Fibroblast of lung (primary cell): ENCODE results near the gene CD68. TPM values are rescaled to one million over a fixed set of nuclear protein-coding genes. Genes with fewer than 3 reads are reported as not detected.

Experiments used
- DNase-seq, 2 donors: peaks; one replicate each; pipeline versions ENCODE4 v3.0.0 to v3.0.0-alpha.2; 2010; ENCODE audit warnings: low read depth in 2 of 2
- H2AFZ ChIP-seq: 2 replicates; pipeline ENCODE4 v1.5.1; 2012; ENCODE audit warnings: low read length, control low read depth, inconsistent platforms
- H3K27ac ChIP-seq: 2 replicates; pipeline ENCODE4 v1.5.1; 2011; ENCODE audit warnings: low read length, control low read depth; ENCODE audit not compliant: insufficient read depth
- H3K27me3 ChIP-seq: 2 replicates; pipeline ENCODE4 v1.5.1; 2011; ENCODE audit warnings: mild to moderate bottlenecking, low read length; ENCODE audit not compliant: control insufficient read depth, insufficient read depth
- H3K36me3 ChIP-seq: 2 replicates; pipeline ENCODE4 v1.5.1; 2011; ENCODE audit warnings: low read length; ENCODE audit not compliant: control insufficient read depth, insufficient read depth
- H3K4me1 ChIP-seq: 2 replicates; pipeline ENCODE4 v1.5.1; 2011; ENCODE audit warnings: low read length; ENCODE audit not compliant: control insufficient read depth, insufficient read depth; ENCODE audit errors: extremely low read depth
- H3K4me2 ChIP-seq: 2 replicates; pipeline ENCODE4 v1.5.1; 2011; ENCODE audit warnings: low read length, control low read depth; ENCODE audit not compliant: insufficient read depth; ENCODE audit errors: extremely low read depth
- H3K4me3 ChIP-seq, 4 experiments: fragments of 200-600 bp in 1 of 4; sonication (generic) in 1 of 4; replicated peaks in 1 of 4; 2 replicates each; pipeline ENCODE4 v1.5.1; 2011 to 2016; ENCODE audit warnings: low read length in 4 of 4, low read depth in 3 of 4, mild to moderate bottlenecking in 3 of 4, control low read depth in 2 of 4, inconsistent platforms in 1 of 4, mixed read lengths in 1 of 4; ENCODE audit not compliant: insufficient read depth in 1 of 4; ENCODE audit errors: control extremely low read depth in 1 of 4
- H3K79me2 ChIP-seq: 2 replicates; pipeline ENCODE4 v1.5.1; 2012; ENCODE audit warnings: mild to moderate bottlenecking, low read length, inconsistent platforms; ENCODE audit not compliant: control insufficient read depth, insufficient read depth
- H3K9ac ChIP-seq: 2 replicates; pipeline ENCODE4 v1.5.1; 2011; ENCODE audit warnings: mild to moderate bottlenecking, low read length, control low read depth; ENCODE audit not compliant: insufficient read depth
- H3K9me3 ChIP-seq: 2 replicates; pipeline ENCODE4 v1.5.1; 2012; ENCODE audit warnings: low read depth, low read length; ENCODE audit not compliant: control insufficient read depth, insufficient read depth
- H4K20me1 ChIP-seq: 2 replicates; pipeline ENCODE4 v1.5.1; 2011; ENCODE audit warnings: low read length; ENCODE audit not compliant: control insufficient read depth, insufficient read depth; ENCODE audit errors: extremely low read depth
- EZH2 ChIP-seq: IDR thresholded peaks from 2 replicates; pipeline ENCODE4 v1.5.1; 2012; ENCODE audit warnings: low read length, control low read depth, mild to moderate bottlenecking; ENCODE audit errors: missing control alignments
- polyA plus RNA-seq, 2 donors: library from polyadenylated mRNA; depleted of rRNA in 1 of 2; stranded (reverse) in 1 of 2; unstranded in 1 of 2; fragments of >200 nt; gene quantifications; 2 replicates each; pipeline ENCODE4 v1.2.1, GENCODE V29; 2011 to 2012; ENCODE audit warnings: missing spikeins in 1 of 2
- total RNA-seq: library from RNA; depleted of rRNA; stranded (reverse); fragments of >200 nt; gene quantifications from 2 replicates; pipeline ENCODE4 v1.2.1, GENCODE V29; 2014
- TF ChIP-seq, protein P1 (sequence below), 2 donors: IDR thresholded peaks in 1 of 2; conservative IDR thresholded peaks in 1 of 2; 1 replicate in 1 of 2; 2 replicates in 1 of 2; pipeline ENCODE4 v1.5.1; 2011 to 2012; ENCODE audit warnings: low read length in 2 of 2, control low read depth in 1 of 2, inconsistent platforms in 1 of 2, low read depth in 1 of 2, mild to moderate bottlenecking in 1 of 2

Gene CD68
- total and polyA plus RNA-seq, 2 donors (not counting 1 experiment from before 2014, with no cell fraction given) = 29.4 to 90.4 TPM

DNA sequence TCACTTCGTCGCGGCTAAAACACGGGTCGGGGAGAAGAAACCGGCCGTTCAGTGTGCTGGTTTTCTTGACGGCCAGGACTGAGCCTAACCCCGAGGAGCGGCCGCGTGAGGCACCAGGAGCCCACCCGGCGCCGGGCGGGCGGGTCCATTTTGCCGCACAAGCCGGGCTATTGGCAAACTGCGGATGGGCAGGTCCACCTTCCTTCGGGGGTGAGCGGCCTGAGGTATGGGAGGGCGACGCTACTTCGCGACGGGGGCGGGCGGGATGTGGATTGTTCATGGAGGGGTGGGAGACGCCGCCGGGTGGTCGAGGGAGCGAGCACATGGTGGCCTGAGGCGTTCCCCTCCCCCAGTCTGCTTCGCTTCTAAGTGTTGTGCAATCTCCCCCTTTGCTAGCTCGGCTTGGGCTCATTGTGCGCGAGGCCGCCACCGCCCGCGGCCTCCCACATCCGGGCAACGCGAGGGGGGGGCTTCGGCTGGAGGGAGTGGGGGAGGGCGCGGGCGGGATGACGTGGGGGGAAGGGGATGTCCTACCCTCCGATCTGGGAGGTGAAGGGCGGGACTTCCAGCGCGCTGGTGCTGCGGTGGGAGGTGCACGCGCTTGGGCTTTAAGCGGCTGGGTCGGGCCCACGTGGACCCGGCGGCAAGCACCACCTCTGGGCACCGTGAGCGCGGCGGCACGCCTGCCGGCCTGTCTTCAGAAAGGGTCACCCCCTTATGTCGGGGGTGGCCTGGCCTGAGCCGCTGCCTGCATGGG, 5.9 kb upstream of the CD68 start:
- peak overlapping the region; percentile 100 for H3K4me2 ChIP-seq
- TF ChIP-seq, protein P1, sequence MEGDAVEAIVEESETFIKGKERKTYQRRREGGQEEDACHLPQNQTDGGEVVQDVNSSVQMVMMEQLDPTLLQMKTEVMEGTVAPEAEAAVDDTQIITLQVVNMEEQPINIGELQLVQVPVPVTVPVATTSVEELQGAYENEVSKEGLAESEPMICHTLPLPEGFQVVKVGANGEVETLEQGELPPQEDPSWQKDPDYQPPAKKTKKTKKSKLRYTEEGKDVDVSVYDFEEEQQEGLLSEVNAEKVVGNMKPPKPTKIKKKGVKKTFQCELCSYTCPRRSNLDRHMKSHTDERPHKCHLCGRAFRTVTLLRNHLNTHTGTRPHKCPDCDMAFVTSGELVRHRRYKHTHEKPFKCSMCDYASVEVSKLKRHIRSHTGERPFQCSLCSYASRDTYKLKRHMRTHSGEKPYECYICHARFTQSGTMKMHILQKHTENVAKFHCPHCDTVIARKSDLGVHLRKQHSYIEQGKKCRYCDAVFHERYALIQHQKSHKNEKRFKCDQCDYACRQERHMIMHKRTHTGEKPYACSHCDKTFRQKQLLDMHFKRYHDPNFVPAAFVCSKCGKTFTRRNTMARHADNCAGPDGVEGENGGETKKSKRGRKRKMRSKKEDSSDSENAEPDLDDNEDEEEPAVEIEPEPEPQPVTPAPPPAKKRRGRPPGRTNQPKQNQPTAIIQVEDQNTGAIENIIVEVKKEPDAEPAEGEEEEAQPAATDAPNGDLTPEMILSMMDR (conservative IDR thresholded peaks at IDR 0.05 in 1 of 2, IDR thresholded peaks at IDR 0.05 in 1 of 2; ENCODE audit: low read depth in 1 of 2, low read length in 2 of 2) = no peak
- no peak for TF ChIP-seq EZH2
- H3K9me3 ChIP-seq = no peaks in the 10 kb centered on the region
- H3K36me3 ChIP-seq = peaks cover 45% of the 10 kb centered on the region
- peak overlapping the region; percentile 98 for H3K27ac ChIP-seq
- peaks cover 25% of the 10 kb centered on the region for H3K4me1 ChIP-seq
- H3K9ac ChIP-seq = peak overlapping the region; percentile 100
- peak; percentile 88 to 96 for DNase-seq
- H3K27me3 ChIP-seq = no peaks in the 10 kb centered on the region
- H2AFZ ChIP-seq = no peak overlapping the region
- peak overlapping the region; percentile 96 to 99 (median 98) for H3K4me3 ChIP-seq
- H3K79me2 ChIP-seq = peaks cover 57% of the 10 kb centered on the region
- H4K20me1 ChIP-seq = peaks cover 14% of the 10 kb centered on the region

DNA sequence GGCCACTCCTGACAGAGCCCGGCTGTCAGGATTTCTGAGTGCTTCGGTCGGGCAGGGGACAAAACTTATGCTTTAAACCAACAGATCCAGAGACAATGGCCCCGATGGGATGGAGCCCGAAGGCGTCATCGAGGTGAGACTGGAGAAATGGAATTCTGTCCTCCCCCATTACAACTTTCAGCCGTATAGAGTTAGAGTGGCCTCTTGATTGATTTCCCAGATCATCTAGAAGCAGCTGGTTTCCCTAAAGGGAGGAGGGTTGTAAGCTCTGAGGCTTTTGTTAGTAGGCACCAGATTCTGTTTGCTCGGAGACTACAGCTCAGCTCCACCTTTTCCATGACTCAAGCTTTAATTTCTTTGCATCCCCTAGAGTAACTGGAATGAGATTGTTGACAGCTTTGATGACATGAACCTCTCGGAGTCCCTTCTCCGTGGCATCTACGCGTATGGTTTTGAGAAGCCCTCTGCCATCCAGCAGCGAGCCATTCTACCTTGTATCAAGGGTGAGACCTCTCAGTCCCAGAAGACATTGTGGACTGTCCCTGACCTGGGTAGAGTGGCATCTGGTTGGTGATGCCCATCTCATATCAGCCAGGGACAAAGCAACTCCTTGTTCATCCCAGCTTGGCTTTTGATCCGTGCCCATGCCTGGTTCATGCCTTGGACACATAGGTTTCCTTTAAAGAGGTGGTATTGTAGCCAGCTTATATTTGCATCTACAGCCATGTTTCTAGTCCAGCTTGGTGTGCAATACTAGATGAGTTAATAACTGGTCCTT, 5.1 kb upstream of the CD68 start:
- TF ChIP-seq, protein P1 (conservative IDR thresholded peaks at IDR 0.05 in 1 of 2, IDR thresholded peaks at IDR 0.05 in 1 of 2; ENCODE audit: low read depth in 1 of 2, low read length in 2 of 2) = no peak
- no peak for TF ChIP-seq EZH2
- Histone ChIP-seq H3K79me2 (peaks cover 57% of the 10 kb centered on the region), H3K27ac (peak overlapping the region; percentile 98), H3K4me3 (peak overlapping the region; percentile 96 to 99 (median 98)), H3K4me2 (peak overlapping the region; percentile 100), H3K9me3 (no peaks in the 10 kb centered on the region), H3K27me3 (no peaks in the 10 kb centered on the region), H3K36me3 (peaks cover 47% of the 10 kb centered on the region), H4K20me1 (peaks cover 14% of the 10 kb centered on the region), H2AFZ (no peak overlapping the region), H3K4me1 (peaks cover 29% of the 10 kb centered on the region), H3K9ac (peak overlapping the region; percentile 100)
- peak in 1 of 2 donors; percentile 39 for DNase-seq

DNA sequence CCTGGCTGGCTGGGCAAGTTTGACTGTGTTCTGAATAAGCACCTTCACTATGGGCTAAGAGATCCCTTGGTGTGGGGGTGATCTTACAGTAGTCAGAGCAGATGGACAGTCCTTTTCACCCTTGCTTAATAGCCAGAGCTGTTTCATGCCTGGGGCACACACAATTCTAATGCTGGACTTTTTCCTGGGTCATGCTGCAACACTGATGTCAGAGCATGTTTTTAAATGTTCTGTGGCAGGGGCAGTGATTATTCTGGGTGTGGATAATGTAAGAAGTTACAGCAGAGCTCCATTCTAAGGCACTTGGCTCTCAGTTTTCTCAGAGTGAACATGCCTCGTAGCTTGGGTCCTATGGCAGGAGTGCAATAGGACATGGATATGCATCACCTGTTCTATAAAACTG, 4.0 kb upstream of the CD68 start:
- Histone ChIP-seq H4K20me1 (peaks cover 14% of the 10 kb centered on the region), H3K9ac (peak overlapping the region; percentile 18), H3K9me3 (no peaks in the 10 kb centered on the region), H3K4me2 (peak overlapping the region; percentile 100), H3K36me3 (peaks cover 51% of the 10 kb centered on the region), H2AFZ (no peak overlapping the region), H3K4me1 (peaks cover 37% of the 10 kb centered on the region), H3K4me3 (peak overlapping the region; percentile 96 to 99 (median 98)), H3K27me3 (no peaks in the 10 kb centered on the region), H3K27ac (peak overlapping the region; percentile 98), H3K79me2 (peaks cover 65% of the 10 kb centered on the region)
- DNase-seq = no peak
- no peak for TF ChIP-seq EZH2
- TF ChIP-seq, protein P1 (conservative IDR thresholded peaks at IDR 0.05 in 1 of 2, IDR thresholded peaks at IDR 0.05 in 1 of 2; ENCODE audit: low read depth in 1 of 2, low read length in 2 of 2) = no peak
